Measurements from ENCODE around the gene CUL3. TPM values are rescaled to one million over a fixed set of nuclear protein-coding genes. Genes with fewer than 3 reads are reported as not detected.

Gene CUL3
- total and polyA plus RNA-seq, 2 of the 8 experiments (the other 6 are each of a cell fraction or from before 2014, with no cell fraction given): 28.5 to 113 TPM

GRCh38 chr2:224434618-224435017 is 150.5 kb downstream of the CUL3 start:
- 89% methylated on average over 4 of the region's 4 CpGs; no CpG with 5 or more reads in 1 of the 2 experiments for WGBS, 2 experiments (ENCODE audit: extremely low coverage in 1 of 2, insufficient coverage in 1 of 2, insufficient read length in 1 of 2, insufficient replicate concordance in 2 of 2, low coverage in 1 of 2, low lambda C conversion rate in 2 of 2, missing lambda C conversion rate in 1 of 2)
- no peak overlapping the region for H3K56ac ChIP-seq (replicated peaks; ENCODE audit: insufficient read length, low read depth, low read length)
- H3K23ac ChIP-seq (ENCODE audit: insufficient read length): no peak overlapping the region
- H3K18ac ChIP-seq (ENCODE audit: extremely low read depth, low read length): no peak overlapping the region
- H2BK20ac ChIP-seq (ENCODE audit: low read length): 0 out of 2 replicates have a peak overlapping the region, but pooled peaks have one; percentile 76
- no peaks in the 10 kb centered on the region for H3K23me2 ChIP-seq (ENCODE audit: low read depth, low read length)
- H3K27ac ChIP-seq (ENCODE audit: low read depth, low read length): no peak overlapping the region
- no peaks in the 10 kb centered on the region for H3K27me3 ChIP-seq (replicated peaks in 1 of 4; ENCODE audit: control insufficient read depth in 3 of 4, extremely low read depth in 1 of 4, insufficient read depth in 3 of 4, low read length in 3 of 4)
- no peak overlapping the region for H3K14ac ChIP-seq (ENCODE audit: insufficient read length)
- ChIA-PET POLR2A (ENCODE audit: partially characterized antibody) (no interaction called here), CTCF (ENCODE audit: partially characterized antibody) (interaction anchor here (1.3 to 1.4 kb wide), 2 partner anchors 63 to 65 kb away, joined by 5 read pairs; no protein-coding TSS in a partner anchor)
- H2BK120ac ChIP-seq (replicated peaks; ENCODE audit: low read depth, low read length): peak overlapping the region; percentile 72
- H4K5ac ChIP-seq (ENCODE audit: insufficient read length, low read depth, low read length): no peak overlapping the region
- no peak overlapping the region for H3K4me2 ChIP-seq (ENCODE audit: insufficient read depth in 1 of 2, low read depth in 2 of 2, low read length in 2 of 2)
- 0 out of 4 replicates have a peak, but pooled peaks cover 0 to 6% of the 10 kb centered on the region in 2 experiments for H3K9me3 ChIP-seq (ENCODE audit: insufficient read depth in 2 of 2, low read depth in 1 of 2, low read length in 1 of 2)
- no peaks in the 10 kb centered on the region; a peak in 1 of 4 replicates for H3K79me2 ChIP-seq (ENCODE audit: control insufficient read depth in 1 of 2, insufficient read depth in 2 of 2, low read length in 2 of 2)
- H4K8ac ChIP-seq (ENCODE audit: extremely low read depth, insufficient read depth, low read length): no peak overlapping the region
- H3K9ac ChIP-seq (replicated peaks in 1 of 4; ENCODE audit: extremely low read depth in 1 of 4, low read depth in 3 of 4, low read length in 3 of 4): no peak overlapping the region
- no peak overlapping the region; the same call in 1 of the 2 replicates for H2BK5ac ChIP-seq (ENCODE audit: low read depth, low read length)
- no peaks in the 10 kb centered on the region for H3K79me1 ChIP-seq (ENCODE audit: low read depth, low read length)
- peak overlapping the region; percentile 72; the same call in 1 of the 2 replicates for H2BK12ac ChIP-seq (ENCODE audit: low read depth, low read length)
- H2BK15ac ChIP-seq (ENCODE audit: low read length): no peak overlapping the region
- no peak overlapping the region for H2AFZ ChIP-seq (ENCODE audit: low read length)
- no peaks in the 10 kb centered on the region for H3K36me3 ChIP-seq (ENCODE audit: control insufficient read depth in 2 of 4, insufficient read depth in 4 of 4, low read length in 3 of 4)
- no peak overlapping the region for H3K4ac ChIP-seq (replicated peaks; ENCODE audit: insufficient read length, low read depth, low read length)
- no peak for DNase-seq (ENCODE audit: low read depth in 1 of 2, low spot score in 2 of 2)
- no peak overlapping the region for H3K4me3 ChIP-seq (ENCODE audit: extremely low read depth in 1 of 4, insufficient read depth in 2 of 4, low read depth in 3 of 4, low read length in 4 of 4)
- H4K91ac ChIP-seq (replicated peaks; ENCODE audit: insufficient read length, low read length): peak overlapping the region; percentile 66
- peaks cover 1 to 7% (median 3%) of the 10 kb centered on the region in 4 experiments; a peak in 4 of 7 replicates for H3K4me1 ChIP-seq (replicated peaks in 1 of 4; ENCODE audit: control insufficient read depth in 3 of 4, insufficient read depth in 4 of 4, low read length in 3 of 4)
- no peak overlapping the region for H2AK5ac ChIP-seq (ENCODE audit: low read depth, low read length)
- no peaks in the 10 kb centered on the region for H4K20me1 ChIP-seq (replicated peaks in 1 of 2; ENCODE audit: control insufficient read depth in 1 of 2, insufficient read depth in 2 of 2, low read length in 2 of 2)
- no peak for FAIRE-seq
- no peak for TF ChIP-seq TAF7 (optimal IDR thresholded peaks at IDR 0.05; ENCODE audit: borderline replicate concordance, low read depth, low read length)
- no peak for TF ChIP-seq RBBP5 (IDR thresholded peaks at IDR 0.05; ENCODE audit: borderline replicate concordance, low read depth, low read length)
- TF ChIP-seq NRF1 (IDR thresholded peaks at IDR 0.05; ENCODE audit: low read depth, low read length): no peak
- no peak for TF ChIP-seq HDAC6 (IDR thresholded peaks at IDR 0.05; ENCODE audit: low read depth, low read length)
- TF ChIP-seq NANOG (IDR thresholded peaks at IDR 0.05; ENCODE audit: insufficient read depth, low read depth, low read length, poor library complexity, severe bottlenecking): no peak
- no peak for TF ChIP-seq TEAD4 (IDR thresholded peaks at IDR 0.05; ENCODE audit: low read depth, low read length)
- TF ChIP-seq SIX5 (IDR thresholded peaks at IDR 0.05; ENCODE audit: low read depth, low read length): no peak
- TF ChIP-seq ATF3 (IDR thresholded peaks at IDR 0.05; ENCODE audit: insufficient read depth, low read depth, low read length): no peak

Data from H1 (cell line).